ENCODE data around the gene PTPRN2.

Gene PTPRN2

DNA sequence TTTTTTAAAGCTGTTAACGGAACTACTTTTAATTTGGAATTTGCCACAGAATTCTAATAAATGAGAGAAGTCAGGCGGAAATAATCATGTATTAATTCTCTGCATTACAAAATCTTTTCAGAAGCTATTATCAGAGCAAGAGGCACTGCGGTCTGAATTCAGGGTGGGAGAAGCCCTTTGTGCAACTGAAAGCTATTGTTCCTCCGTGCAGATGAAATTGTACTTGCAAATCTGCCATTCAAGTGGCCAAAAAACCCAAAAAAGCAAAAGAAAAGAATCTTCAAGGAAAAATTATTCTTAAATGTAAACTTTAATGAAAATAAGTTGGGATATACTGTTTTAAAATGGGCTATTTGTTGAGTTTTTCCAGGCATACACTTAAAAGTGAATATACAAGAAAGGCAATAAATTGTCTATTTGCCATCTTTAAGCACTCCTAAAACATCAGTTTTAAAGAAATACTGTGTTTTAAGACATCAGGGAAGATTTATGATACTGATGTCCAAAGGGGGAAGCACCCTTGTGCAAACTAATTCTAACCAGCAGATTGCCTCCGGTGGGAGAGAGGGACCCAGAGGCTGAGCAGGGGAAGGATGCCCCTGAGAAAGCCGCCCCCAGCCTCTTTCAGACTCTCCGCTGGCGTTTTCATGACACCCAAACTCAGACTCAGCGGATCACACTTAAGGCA lies 899.6 kb downstream of the PTPRN2 start:
- DNase-seq (ENCODE audit: low read depth in 2 of 2): no peak

DNA sequence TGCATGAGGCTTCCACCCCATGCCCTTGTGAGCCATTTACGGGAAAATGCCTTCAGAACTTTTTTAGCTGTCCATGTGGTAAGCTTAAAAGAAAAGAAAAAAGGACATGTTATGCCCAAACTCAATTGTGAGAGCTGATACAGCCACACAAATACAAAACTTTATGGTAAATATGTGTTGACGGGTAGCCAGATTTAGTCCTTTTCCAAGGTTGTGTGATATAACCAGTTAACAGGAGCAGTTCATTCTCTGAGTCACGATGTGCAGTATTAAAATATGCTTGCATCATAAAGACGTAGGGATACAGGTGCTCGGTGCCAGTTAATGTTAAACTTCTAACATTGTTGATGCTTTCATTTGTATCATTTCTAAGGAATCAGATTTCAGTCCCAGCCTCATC lies 900.5 kb downstream of the PTPRN2 start:
- no peak for DNase-seq (ENCODE audit: low read depth in 2 of 2)

DNA sequence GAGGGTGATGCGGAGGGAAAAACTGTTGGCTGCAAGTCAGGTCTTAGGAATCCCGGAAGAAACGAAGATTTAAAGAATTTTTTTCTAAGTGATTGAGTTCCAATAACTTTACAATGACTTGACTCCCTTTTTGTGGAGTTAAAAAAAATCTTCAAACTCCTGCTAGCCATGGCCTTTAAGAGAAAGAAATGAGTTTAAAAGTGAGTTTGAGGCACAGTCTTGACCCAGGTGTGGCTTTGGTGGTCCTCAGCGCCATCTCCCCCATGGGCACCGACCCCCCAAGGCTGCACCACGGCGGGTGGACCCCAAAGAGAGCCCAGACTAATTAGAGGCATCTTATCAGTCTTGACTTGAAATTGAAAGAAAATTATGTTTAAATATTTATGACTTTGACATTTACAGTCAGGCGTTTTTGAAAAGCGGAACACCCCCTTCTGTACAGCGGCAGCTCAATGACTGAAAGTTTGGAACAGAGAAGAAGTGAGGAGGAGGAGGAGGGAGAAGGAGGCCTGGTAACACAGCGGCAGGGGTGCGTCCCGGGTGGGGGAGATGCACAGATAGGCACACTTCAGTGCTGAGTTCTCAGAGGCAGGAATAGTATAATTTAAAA lies 901.2 kb downstream of the PTPRN2 start:
- no peak for DNase-seq (ENCODE audit: low read depth in 2 of 2)

DNA sequence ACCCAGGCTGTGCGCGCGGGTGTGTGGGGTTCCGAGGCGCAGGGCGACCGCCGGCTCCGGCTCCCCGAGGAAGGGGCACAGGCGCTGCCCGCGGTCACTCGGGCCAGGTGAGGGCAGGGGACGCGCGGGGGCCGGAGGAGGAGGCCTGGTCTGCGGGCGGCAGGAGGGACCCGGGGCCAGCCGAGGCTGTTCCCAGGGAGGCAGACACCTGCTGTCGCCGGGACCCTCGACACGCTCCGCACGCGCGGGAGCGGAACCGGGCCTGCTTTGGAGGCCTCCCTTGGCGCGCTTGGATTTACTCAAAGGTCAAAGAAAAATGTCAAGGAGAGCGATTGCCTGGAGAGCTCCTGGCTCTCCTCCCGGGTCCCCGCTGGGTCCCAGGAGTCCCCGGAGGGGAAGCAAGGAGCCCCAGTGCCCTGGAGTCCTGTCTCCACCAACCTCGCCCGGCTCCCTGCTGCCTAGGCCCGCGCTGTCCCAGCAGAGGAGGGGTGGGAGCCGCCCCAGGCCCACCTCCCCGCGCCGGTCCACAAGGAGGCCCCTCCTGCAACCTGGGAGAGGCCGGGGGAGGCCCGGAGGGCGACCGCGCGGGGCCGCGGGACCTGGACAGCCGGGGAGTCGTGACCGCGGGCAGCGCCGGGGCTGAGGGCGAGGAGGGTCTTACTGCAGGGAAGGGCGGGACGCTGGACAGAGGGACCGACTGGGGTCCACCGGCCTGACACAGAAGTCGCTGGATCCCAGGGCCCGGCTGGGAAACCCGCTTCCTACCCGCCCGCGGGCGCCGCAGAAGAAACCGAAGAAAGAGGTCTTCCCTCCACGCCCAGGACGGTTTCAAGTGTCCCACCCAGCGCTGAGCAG lies 902.0 kb downstream of the PTPRN2 start:
- no peak for DNase-seq (ENCODE audit: low read depth in 2 of 2)

DNA sequence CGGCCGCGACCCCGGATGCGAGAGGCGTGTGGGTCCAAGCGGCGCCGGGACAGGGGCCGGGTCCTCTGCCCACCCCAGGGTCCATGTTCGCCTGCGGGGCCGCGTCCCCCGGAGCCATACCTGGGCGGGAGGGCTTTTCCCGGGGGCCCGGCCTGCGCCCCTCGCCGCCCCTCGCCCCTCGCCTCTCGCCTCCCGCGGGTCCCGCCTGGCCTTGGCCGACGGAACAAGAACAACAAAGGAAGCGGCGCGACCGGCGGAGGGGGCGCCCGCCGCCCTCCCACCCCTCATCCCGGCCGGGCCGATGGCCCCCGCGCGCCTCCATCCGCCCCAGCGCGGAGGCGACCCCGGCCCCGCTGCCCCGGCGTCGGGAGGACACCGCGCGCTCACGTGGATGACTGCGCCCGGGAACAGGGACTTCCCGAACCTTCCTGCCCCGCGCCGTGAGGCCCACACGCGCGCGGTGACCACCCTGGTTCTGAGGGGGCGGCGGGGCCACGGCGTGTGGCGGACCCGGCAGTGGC lies 902.7 kb downstream of the PTPRN2 start:
- DNase-seq (ENCODE audit: low read depth in 2 of 2): no peak

DNA sequence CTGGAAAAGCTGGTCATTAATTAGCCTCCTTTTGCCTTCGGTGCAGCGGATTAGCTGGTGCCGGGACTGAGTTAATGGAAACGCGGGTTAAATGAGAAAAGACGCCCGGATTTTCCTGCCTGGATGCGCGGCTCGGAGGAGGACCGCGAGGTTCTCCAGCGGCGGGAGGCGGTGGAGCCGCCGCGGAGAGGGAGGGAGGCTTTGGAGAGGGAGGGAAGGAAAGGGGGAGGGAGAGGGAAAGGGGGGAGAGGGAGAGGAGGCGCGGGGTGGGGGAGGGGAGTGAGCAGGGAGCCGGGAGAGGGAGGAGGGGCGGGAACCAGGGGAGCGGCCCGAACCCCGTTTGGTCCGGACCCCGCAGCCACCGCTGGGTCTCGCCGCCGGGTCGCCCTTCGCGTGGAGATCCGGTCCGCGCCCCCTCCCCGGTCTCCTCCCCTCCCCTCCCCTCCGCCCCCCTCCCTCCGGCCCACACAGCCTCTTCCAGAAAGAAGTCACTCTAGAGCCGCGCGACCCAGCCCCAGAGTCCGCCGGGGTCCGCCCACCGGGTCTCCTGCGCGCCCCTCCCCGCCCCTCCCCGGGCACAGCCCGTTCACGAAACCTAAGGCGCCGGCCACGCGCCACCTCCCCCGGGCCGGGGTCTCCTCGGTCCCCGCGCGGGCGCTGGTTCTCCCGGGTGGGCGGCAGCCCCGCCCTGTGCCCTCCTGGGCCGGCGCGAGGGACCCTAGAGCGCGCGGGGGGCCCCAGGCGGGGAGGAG lies 903.3 kb downstream of the PTPRN2 start:
- no peak for DNase-seq (ENCODE audit: low read depth in 2 of 2)

DNA sequence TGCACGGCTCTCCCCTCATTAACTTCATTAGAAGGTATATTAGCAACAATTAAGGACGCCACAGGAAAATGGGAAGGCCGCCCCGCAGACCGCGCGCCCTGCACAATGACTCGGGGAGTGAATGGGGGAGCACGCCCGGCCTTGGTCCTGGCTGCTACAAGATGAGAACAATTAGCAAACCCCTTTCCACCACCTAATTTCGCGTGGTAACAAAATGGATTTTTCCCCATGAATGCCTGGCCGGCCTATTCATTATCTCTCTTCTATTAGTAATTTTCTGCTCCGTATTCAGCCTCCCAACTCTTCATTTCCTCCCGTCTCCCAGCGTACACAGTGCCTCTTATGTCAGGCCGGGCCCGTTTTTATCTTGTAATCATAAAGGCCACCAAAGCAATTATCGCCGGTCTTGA lies 903.9 kb downstream of the PTPRN2 start:
- no peak for DNase-seq (ENCODE audit: low read depth in 2 of 2)

DNA sequence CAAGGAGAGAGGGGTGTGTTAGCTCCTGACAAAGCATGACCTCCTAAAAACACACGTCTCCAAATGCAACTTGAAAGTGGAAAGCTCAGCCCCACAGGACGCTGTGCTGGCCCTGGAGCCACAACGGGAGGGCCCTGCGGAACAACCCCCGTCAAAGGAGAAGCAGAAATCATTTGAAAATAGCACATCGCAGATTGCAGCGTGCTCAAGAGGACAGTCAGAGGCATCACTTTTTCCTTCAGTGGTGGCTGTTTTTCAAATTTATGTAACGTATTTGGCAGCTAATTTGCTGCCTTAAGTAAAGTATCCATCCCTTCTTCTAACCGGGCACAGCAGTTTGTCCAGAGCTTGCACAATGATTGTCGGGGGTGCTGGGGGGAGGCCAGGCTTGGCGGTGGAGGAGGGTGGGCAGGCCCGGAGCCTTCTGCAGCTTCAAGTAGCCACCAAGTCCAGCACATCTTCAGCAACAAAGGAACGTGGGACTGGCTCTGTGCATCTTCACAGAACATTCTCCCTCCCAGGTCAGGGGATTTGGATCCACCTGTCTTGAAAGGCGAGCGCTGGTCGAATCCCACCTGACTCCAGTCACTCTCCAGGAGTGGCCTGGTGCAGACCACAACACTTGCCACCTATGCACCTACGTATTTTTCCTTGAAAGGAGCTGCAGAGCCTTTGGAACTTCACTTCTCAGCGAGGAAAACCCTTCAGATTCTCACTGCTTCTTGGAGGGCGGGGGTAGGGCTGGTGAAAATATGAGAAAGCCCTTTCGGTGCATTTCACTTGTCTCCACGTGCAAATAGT lies 904.5 kb downstream of the PTPRN2 start:
- DNase-seq (ENCODE audit: low read depth in 2 of 2): no peak

DNA sequence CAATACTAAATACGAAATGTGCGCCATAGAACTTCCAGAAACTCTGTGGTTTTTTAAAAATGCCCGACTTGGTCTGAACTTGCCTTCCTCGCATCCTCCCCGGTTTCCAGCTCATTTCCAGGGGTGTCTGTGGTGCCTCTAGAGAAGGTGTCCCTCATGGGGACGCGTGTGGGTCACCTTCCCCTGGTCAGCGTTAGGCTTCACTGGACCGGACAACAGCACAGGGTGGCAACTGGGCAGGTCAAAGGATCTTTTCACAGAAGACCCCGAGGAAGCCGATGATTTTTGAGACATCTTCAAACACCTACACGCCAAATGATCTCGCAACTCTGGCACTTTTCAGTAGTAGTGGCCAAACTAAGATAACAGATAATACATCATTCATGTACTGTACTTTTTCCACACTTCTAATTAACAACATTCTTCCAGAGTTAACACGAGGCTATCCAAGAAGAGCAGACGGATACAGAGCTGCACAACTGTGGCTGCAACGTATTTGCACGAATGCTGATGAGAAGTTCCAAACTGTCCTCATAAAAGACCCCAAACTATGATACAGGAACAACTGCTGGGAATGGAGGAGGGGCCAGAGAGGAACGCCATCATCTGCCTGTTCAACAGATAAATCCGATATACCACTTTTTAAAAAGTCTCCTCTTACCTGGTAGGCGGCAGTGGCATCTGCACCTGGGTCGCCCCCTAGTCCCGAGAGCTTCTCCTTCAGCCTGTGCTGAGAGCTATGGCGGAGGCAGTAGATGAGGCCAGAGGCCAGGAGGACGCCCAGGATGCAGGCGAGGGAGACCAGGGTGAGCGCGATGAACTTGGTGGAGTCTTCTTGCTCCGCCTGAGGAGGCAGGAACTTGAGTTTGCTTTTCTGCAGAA lies 905.3 kb downstream of the PTPRN2 start:
- DNase-seq (ENCODE audit: low read depth in 2 of 2): no peak

DNA sequence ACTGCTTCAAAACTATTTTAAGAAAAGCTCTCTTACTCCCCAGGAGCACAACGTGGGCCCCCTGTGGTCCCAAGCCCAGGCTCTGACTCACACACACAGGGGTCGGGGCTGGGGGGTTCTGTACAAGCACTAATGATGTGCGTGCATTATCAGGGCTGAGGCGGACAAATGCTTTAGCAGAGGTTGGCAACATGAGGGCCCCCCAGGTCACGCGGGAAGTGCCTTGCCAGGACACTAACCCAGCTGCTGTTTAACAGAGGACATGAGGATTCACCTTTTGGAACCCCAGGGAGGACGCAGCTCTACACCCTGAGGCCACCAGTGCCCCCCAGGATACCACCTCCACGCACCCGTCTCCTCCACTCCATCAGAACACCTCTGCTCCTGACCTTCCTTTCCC lies 908.0 kb downstream of the PTPRN2 start:
- no peak for DNase-seq (ENCODE audit: low read depth in 2 of 2)

DNA sequence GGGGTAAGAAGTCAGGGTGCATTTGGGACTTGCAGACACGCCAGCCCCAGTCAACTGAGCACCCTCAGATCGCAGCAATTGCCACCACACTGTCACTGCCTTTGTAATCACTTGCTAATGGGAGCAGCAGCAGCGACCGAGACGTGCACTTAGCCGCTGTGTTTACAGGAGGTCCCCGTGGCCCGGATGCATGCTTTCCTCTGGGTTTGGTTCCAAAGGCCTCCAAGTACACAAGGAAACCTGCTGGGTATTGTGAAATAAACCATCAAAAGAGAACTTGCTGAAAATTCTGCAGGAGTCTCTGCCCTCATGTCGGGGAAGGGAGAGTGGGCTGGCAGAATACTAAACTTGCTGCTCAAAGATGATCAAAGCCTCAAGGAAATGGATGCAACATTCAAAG lies 909.1 kb downstream of the PTPRN2 start:
- no peak for DNase-seq (ENCODE audit: low read depth in 2 of 2)

DNA sequence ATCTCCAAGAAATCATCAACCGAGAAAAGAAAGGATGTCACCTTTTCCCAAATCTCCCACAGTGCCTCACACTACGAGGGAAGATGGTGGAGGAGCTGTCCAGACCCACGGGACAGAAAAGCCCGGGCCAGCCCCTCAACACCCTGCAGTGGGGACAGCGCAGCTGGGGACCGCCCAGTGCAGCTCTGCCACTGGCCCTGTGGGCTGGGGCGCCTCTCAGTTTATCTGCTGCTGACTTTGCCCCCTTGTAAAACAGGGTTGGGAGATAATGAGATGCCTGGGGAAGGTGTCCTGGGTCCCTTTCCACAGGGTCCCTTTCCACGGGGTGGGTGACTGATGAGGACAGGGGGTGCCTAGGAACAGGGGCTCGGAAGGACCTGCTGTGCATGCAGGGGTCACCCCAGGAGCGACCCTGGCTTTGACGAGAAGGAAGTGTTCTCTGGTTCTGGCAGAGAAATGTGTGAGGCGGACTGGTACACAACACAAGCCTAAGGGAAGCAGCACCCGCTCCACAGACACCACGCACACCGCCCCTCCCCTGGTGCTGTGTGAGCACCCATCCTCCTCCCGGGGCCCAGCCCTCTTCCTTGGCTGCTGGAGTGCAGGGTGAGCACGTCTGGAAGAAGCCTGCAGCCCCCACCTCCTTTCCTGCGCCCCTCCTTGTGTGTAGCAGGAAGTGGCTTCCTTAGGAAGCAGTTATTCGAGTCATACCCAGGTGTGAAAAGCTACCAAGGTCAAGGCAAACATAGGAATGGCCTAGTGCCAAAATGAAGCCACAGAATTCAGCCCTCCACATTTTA lies 911.0 kb downstream of the PTPRN2 start:
- DNase-seq (ENCODE audit: low read depth in 2 of 2): no peak

DNA sequence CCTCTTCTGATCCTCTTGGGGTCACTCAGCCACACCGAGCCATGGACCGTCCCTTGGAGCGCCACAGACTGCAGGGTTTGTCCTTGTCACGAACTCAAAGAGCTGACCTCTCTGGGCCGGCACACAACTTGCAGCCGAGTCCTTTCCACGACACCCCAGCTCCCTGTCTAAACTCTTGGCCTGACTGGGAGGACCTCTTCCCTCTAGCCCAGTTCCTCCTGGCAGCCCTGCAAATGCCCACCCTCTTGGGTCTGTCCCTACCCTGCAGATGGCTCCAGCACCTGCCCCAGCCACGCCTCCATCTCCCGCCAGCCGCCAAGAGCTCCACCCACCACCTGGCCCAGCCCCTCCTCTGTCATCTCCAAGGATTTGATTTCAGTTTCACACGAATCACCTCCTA lies 911.6 kb downstream of the PTPRN2 start:
- no peak for DNase-seq (ENCODE audit: low read depth in 2 of 2)

DNA sequence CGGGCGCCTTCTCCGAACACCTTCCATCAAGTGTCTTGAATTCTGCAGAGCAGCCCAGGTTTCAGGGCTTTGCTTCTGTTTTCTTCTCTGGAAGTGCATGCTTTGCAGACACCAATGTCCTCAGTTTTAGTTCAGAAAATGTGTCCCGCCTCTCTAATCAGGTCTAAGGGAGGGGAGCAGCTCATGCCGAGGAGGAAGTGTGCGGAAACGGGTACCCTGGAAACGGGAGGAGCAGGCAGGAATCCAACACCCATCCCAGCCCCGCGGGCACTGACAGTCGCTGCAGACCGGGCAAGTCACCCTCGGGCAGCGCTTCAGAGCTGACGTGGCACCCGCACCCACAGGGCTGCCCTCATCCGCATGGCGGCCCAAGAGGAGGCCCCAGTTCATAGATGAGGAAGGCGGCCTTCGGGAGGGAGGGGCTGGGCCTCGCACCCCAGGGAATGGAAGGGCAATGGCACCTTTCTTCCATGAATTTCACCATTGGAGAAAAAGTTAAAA lies 912.1 kb downstream of the PTPRN2 start:
- DNase-seq (ENCODE audit: low read depth in 2 of 2): no peak

DNA sequence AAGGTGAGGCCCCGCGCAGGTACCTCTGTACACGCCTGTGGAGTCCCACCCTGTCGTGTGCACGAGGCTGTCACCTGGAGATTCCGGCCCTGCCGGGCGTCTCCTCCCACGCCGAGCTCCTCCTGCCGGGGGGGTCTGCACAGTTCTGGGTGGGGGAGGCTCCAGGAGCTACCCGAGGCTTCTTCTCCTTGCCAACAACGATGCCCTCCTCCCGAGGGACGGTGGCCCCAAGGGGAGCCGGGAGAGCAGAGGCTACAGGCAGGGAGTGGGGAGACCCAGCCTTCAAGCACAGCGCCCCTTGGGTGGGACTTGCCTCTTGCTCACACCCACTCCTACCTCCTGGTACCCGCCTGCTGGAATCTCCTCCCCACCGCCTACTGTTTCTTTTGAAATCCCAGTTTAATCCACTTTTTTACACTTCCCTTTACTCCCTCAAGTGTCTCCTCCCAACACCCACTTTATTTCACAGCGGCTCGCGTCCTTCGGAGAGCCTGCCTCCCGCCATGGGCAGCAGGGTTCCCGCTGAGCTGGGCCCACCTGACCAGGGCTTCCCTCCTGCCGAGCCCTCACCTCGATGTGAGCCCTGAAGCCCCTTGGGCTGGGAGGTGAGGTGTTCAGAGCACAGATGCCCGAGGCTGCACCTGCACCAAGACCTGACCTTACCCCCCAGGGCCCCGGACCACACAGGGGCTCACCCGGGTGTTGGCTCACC lies 912.8 kb downstream of the PTPRN2 start:
- no peak for DNase-seq (ENCODE audit: low read depth in 2 of 2)

DNA sequence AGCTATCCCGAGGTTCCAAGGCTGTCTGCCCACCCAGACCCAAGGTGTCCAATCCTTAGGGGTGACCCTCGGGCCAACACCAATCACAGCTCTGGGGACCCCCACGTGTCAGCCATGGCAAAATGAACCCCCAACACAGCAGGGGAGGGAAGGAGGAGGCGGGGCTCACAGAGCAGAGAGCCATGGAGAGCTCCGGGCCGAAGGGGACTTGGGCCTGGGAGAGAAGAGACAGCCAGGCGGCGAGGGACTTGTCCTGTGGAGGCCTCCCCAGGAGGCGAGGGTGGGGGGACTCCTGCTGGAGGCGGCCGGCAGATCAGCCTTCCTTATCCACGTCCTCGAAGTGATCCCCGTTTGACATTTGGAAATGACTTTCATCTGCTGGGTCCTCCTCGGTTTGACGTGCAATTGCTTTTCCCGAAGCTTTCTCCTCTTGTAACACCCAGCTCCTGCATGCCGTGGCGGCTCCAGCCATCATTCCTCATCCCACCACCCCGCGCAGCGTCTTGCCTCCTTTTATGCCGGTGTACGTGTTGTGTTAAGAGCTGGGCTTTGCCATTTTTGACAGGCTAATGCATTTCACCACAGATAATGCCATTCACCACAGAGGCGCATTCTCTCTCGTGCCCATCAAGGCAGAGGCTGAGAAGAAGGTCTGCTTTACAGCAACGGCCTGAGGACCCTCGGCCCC lies 913.5 kb downstream of the PTPRN2 start:
- DNase-seq (ENCODE audit: low read depth in 2 of 2): no peak

DNA sequence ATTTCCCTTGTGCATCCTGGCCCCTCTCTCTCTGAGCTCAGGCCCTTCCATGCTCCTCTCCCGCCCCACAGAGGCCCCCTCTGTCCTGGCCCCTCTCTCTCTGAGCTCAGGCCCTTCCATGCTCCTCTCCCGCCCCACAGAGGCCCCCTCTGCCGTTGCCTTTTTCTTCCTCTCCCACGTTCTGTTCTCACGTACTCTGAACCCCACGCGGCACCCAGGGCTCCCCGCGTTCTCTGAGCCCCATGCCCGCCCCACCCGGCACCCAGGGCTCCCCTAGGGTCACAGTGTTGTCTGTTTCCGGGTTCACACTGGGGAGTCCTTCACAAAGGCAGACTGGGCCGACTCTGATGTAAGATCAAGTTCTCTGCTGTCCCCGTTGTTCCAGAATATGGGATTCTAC lies 914.0 kb downstream of the PTPRN2 start:
- DNase-seq (ENCODE audit: low read depth in 2 of 2): no peak
